Subcutaneous adipose tissue (tissue), 4 donors: ENCODE measurements around the gene CHRNB4. TPM values are rescaled to one million over a fixed set of nuclear protein-coding genes. Genes with fewer than 3 reads are reported as not detected.

ENCODE experiments used
- small RNA-seq: library from RNA; depleted of rRNA; stranded (forward); fragments of <200 nt; gene quantifications from one replicate; pipeline ENCODE3, GENCODE V24; 2016
- total RNA-seq, 4 donors: library from RNA; depleted of rRNA; stranded (reverse); fragments of >200 nt; gene quantifications; one replicate each; pipeline ENCODE4 v1.1.0, GENCODE V29; 2016

The CHRNB4 gene
- total RNA-seq, 4 donors from 2014 or later = not detected

Small RNA genes within 50 kb of the gene (small RNA-seq; reads per million reads assigned to genes)
- not detected for gene AC067863.2

Other genes with a start within 250 kb of the CHRNB4 start
- 10 to 100 TPM; 33.9 to 55.9 (median 44.1) TPM for gene IREB2, start 203.0 kb downstream of the CHRNB4 start, total RNA-seq
- gene HYKK, start 133.6 kb downstream of the CHRNB4 start, total RNA-seq = 10 to 100 TPM in 1 of 4 donors, 1 to 10 TPM in 3; 2.8 to 10.6 (median 6.9) TPM
- gene PSMA4, start 100.8 kb downstream of the CHRNB4 start, total RNA-seq = 100 to 1,000 TPM; 126 to 231 (median 127) TPM
- 1 to 10 TPM in 1 of 4 donors, under 1 TPM in 3; 0.38 to 2.9 (median 0.56) TPM for gene CHRNA5, start 75.7 kb downstream of the CHRNB4 start, total RNA-seq
- gene CHRNA3, start 20.2 kb downstream of the CHRNB4 start, total RNA-seq = not detected
- 10 to 100 TPM in 1 of 4 donors, 1 to 10 TPM in 3; 4.6 to 10.2 (median 7.8) TPM for gene ADAMTS7, start 170.3 kb upstream of the CHRNB4 start, total RNA-seq
- 100 to 1,000 TPM; 351 to 431 (median 389) TPM for gene MORF4L1, start 231.7 kb upstream of the CHRNB4 start, total RNA-seq